ENCODE data around the gene ACAP2.

The ACAP2 gene

DNA sequence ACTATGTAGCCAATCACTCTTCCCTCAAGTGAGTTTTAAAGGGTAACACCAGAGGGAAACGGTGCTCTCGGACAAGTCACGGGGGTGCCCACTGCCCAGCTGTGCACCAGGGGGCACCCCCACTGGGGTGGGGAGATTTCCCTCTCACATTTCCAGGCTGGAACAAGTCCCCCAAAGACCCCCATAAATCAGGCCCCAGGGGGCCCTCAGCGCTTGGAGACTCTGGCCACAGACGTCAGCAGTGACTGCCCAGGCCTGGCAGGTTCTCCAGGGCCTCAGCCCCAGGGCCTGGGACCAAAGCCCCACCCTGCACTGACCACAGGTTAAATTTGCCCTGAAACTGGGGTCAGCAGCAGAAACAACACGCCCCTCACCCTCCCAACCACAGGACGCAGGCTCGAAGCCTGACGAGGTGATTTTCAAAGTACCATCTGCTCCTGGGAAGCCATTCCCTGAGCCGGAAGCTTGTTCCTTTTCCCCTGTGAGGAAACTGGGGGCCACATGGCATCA lies 188.8 kb downstream of the ACAP2 start:
- CTCF ChIA-PET, result no interaction called here
- TF ChIP-seq FOXK2 (IDR thresholded peaks at IDR 0.05), result no peak
- TF ChIP-seq ELF4 (IDR thresholded peaks at IDR 0.05), result no peak
- no peak for TF ChIP-seq SUZ12 (IDR thresholded peaks at IDR 0.05)
- TF ChIP-seq HDGF (IDR thresholded peaks at IDR 0.05; ENCODE audit: borderline replicate concordance), result no peak
- TF ChIP-seq SP1 (IDR thresholded peaks at IDR 0.05), result no peak
- no peak for TF ChIP-seq ZNF384 (IDR thresholded peaks at IDR 0.05)
- no peak for TF ChIP-seq TARDBP (IDR thresholded peaks at IDR 0.05)
- no peak for TF ChIP-seq FOXM1 (IDR thresholded peaks at IDR 0.05; ENCODE audit: borderline replicate concordance)
- TF ChIP-seq BHLHE40 (IDR thresholded peaks at IDR 0.05; ENCODE audit: borderline replicate concordance), result no peak
- TF ChIP-seq CTBP1 (IDR thresholded peaks at IDR 0.05; ENCODE audit: borderline replicate concordance), result no peak
- no peak for TF ChIP-seq FOXA1 (IDR thresholded peaks at IDR 0.05)
- no peak for TF ChIP-seq ARNT (IDR thresholded peaks at IDR 0.05)
- no peak for TF ChIP-seq NFRKB (IDR thresholded peaks at IDR 0.05)
- no peak for TF ChIP-seq LEF1 (IDR thresholded peaks at IDR 0.05; ENCODE audit: borderline replicate concordance)
- no peak for TF ChIP-seq L3MBTL2 (conservative IDR thresholded peaks at IDR 0.05)
- TF ChIP-seq, protein P1, sequence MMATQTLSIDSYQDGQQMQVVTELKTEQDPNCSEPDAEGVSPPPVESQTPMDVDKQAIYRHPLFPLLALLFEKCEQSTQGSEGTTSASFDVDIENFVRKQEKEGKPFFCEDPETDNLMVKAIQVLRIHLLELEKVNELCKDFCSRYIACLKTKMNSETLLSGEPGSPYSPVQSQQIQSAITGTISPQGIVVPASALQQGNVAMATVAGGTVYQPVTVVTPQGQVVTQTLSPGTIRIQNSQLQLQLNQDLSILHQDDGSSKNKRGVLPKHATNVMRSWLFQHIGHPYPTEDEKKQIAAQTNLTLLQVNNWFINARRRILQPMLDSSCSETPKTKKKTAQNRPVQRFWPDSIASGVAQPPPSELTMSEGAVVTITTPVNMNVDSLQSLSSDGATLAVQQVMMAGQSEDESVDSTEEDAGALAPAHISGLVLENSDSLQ (IDR thresholded peaks at IDR 0.05), result no peak
- POLR2A ChIA-PET, result no interaction called here
- DNase-seq (ENCODE audit: extremely low spot score), result no peak

DNA sequence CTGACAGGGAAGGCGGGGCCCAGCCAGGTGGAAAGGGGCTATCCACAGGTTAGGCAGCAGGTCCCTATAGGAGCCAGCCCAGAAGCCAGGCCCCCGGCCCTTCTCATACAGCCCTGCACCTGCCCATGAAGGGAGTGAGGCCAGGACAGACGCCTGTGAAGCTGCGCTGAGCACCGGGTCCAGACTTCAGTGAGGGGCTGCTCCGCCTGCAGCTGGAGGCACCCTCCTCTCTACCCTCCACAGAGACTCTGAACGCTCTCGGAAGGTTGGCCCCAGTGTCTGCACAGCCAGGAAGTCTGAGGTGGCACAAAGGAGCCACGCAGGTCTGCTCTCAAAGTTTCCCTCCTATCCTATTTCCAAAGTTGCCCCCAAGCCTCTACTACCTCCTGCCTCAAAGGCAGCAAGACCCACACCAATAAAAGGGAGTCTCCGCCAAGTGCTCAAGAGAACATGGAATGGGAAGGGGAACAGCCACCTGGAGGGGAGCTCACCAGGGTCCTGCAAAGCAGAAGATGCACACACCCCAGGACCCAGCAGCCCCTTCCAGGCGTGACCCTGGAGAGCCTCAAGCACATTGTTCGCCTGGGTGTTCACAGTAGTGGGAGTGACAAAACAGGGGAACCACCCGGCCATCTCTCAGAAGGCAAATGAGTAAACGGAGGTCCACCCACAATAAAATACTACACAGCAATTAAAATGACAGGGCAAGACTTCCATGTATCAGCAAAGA lies 191.3 kb downstream of the ACAP2 start:
- DNase-seq (ENCODE audit: extremely low spot score), result no peak
- TF ChIP-seq BHLHE40 (IDR thresholded peaks at IDR 0.05; ENCODE audit: borderline replicate concordance) (no peak), TARDBP (IDR thresholded peaks at IDR 0.05) (no peak), ZNF384 (IDR thresholded peaks at IDR 0.05) (no peak), ARNT (IDR thresholded peaks at IDR 0.05) (no peak), FOXK2 (IDR thresholded peaks at IDR 0.05) (no peak), CTBP1 (IDR thresholded peaks at IDR 0.05; ENCODE audit: borderline replicate concordance) (no peak), FOXM1 (IDR thresholded peaks at IDR 0.05; ENCODE audit: borderline replicate concordance) (no peak), SP1 (IDR thresholded peaks at IDR 0.05) (no peak), L3MBTL2 (conservative IDR thresholded peaks at IDR 0.05) (no peak), NFRKB (IDR thresholded peaks at IDR 0.05) (no peak), FOXA1 (IDR thresholded peaks at IDR 0.05) (no peak), SUZ12 (IDR thresholded peaks at IDR 0.05) (no peak), LEF1 (IDR thresholded peaks at IDR 0.05; ENCODE audit: borderline replicate concordance) (no peak), ELF4 (IDR thresholded peaks at IDR 0.05) (no peak), HDGF (IDR thresholded peaks at IDR 0.05; ENCODE audit: borderline replicate concordance) (no peak)
- TF ChIP-seq, protein P1 (IDR thresholded peaks at IDR 0.05), result no peak
- POLR2A ChIA-PET, result no interaction called here
- CTCF ChIA-PET, result no interaction called here

DNA sequence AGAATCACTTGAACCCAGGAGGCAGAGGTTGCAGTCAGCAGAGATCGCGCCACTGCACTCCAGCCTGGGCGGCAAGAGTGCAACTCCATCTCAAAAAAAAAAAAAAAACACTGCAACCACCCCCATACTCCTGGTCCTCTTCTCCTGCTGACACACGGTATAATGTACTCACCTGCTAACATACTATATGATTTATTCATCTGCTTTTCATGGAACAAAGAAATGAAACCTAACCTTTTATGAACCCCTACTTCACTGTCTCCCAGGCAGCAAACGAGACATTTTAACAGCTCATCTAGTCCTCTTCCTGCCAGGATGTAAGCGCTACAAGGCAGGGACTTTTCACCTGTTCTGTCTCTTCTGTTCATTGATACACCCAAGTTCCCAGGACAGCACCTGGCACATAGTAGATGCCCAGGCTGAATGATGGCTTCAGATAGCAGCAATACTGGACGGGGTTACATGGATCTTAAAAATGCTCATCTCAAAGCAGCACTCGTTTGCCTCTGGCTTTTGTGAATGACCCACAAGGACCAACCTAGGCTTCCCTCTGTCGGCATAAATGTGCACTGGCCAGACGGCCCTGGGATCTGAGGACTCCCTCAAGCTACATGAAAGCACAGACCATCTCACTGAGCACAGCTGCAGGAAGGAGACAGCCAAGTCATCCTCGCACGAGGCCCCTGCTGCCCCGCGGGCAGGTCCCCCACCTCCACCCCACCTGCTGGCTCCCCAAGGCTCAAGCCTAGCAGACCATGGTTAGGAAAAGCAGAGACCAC lies 192.2 kb downstream of the ACAP2 start:
- DNase-seq (ENCODE audit: extremely low spot score), result no peak
- POLR2A ChIA-PET, result no interaction called here
- no peak for TF ChIP-seq CTBP1 (IDR thresholded peaks at IDR 0.05; ENCODE audit: borderline replicate concordance)
- TF ChIP-seq ZNF384 (IDR thresholded peaks at IDR 0.05), result no peak
- no peak for TF ChIP-seq LEF1 (IDR thresholded peaks at IDR 0.05; ENCODE audit: borderline replicate concordance)
- no peak for TF ChIP-seq BHLHE40 (IDR thresholded peaks at IDR 0.05; ENCODE audit: borderline replicate concordance)
- CTCF ChIA-PET, result no interaction called here

DNA sequence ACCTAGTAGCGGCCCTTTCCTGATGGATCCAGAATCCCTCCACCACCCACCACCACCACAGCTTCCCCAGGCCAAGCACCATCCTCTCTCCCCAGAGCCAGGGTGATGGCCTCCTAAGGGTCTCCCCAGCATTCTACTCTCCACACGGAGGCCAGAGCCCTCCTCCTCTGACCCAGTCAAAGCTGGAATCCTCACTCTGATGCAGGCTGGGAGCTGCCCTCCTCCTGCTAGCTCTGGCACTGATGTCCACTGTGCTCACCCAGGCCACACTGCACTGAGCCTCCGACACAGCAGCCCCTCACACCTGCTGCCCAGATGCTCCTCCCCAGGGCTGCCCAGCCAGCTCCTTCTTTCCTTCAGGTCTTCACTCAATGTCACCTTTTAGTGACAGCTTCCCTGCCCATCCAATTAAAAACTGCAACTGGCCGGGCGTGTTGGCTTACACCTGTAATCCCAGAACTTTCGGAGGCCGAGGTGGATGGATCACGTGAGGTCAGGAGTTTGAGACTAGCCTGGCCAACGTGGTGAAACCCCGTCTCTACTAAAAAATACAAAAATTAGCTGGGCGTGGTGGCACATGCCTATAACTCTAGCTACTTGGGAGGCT lies 192.9 kb downstream of the ACAP2 start:
- POLR2A ChIA-PET, result no interaction called here
- CTCF ChIA-PET, result interaction anchor here (0.6 kb wide), 1 partner anchor 150 kb away, joined by 5 read pairs; no protein-coding TSS in a partner anchor
- no peak for TF ChIP-seq FOXM1 (IDR thresholded peaks at IDR 0.05; ENCODE audit: borderline replicate concordance)
- no peak for DNase-seq (ENCODE audit: extremely low spot score)

DNA sequence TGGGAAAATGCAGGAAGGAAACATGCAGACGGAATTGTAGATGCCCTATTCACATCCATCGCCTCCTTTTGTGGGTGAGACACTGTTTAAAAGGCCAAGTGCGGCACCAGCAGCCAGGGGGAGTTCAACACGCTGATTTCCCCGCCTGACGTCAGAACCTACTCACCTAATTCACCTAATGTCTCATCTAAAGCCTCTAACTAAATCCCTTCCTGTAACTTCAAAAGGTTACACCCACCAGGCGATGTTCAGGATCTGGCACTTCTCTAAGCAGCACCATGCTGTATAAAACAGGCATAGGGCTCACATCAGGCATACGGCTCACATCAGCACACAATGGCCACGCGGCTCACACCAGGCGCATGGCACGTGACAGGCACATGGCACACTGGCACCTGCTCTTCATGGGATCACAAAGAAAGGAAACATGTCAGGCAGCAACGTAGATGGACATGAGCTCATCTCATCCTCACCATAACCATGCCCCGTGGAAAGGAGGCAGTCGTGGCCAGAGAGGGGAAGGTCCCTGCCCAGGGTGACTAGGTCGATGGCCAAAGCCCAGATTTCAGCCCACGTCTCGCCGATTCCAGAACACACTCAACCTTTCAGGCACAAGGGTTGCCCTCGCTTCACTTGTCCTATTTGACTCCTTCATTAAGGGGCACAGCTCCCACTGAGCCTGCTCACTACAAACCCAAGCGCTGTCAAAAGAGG lies 193.6 kb downstream of the ACAP2 start:
- TF ChIP-seq BHLHE40 (IDR thresholded peaks at IDR 0.05; ENCODE audit: borderline replicate concordance) (no peak), CTBP1 (IDR thresholded peaks at IDR 0.05; ENCODE audit: borderline replicate concordance) (no peak), SP1 (IDR thresholded peaks at IDR 0.05) (no peak), SUZ12 (IDR thresholded peaks at IDR 0.05) (no peak), HDGF (IDR thresholded peaks at IDR 0.05; ENCODE audit: borderline replicate concordance) (no peak), NFRKB (IDR thresholded peaks at IDR 0.05) (no peak), FOXA1 (IDR thresholded peaks at IDR 0.05) (no peak)
- TF ChIP-seq, protein P1 (IDR thresholded peaks at IDR 0.05), result no peak
- POLR2A ChIA-PET, result no interaction called here
- CTCF ChIA-PET, result interaction anchor here (0.6 kb wide), 1 partner anchor 149 kb away, joined by 5 read pairs; no protein-coding TSS in a partner anchor
- no peak for DNase-seq (ENCODE audit: extremely low spot score)

Measured in HEK293T (cell line).